GM10248 (cell line): ENCODE measurements around the gene GATA2.

ENCODE experiments used
- CTCF ChIA-PET: fragments of 300-600 bp; sonication (Branson Sonifier 250); formaldehyde crosslinking; extraction: SDS; loops from one replicate; lab custom pipeline; 2021; ENCODE audit warnings: antibody characterized with exemption; lab: Yijun Ruan, JAX
- POLR2A ChIA-PET: fragments of 350-650 bp; sonication (Branson Sonifier 250); formaldehyde crosslinking; extraction: SDS; loops from one replicate; lab custom pipeline; 2020; ENCODE audit warnings: antibody characterized with exemption; lab: Yijun Ruan, JAX
- DNase-seq: peaks from one replicate; pipeline ENCODE4 v3.0.0; 2012; ENCODE audit errors: extremely low spot score
- TF ChIP-seq, protein P1 (sequence below): IDR thresholded peaks from 2 replicates; pipeline ENCODE4 v1.5.1; 2012; ENCODE audit warnings: mild to moderate bottlenecking, low read depth; ENCODE audit errors: extremely low read depth, missing control alignments, control extremely low read depth

GATA2 gene

GRCh38 chr3:128464188-128464587, 28.8 kb downstream of the GATA2 start:
- TF ChIP-seq, protein P1, sequence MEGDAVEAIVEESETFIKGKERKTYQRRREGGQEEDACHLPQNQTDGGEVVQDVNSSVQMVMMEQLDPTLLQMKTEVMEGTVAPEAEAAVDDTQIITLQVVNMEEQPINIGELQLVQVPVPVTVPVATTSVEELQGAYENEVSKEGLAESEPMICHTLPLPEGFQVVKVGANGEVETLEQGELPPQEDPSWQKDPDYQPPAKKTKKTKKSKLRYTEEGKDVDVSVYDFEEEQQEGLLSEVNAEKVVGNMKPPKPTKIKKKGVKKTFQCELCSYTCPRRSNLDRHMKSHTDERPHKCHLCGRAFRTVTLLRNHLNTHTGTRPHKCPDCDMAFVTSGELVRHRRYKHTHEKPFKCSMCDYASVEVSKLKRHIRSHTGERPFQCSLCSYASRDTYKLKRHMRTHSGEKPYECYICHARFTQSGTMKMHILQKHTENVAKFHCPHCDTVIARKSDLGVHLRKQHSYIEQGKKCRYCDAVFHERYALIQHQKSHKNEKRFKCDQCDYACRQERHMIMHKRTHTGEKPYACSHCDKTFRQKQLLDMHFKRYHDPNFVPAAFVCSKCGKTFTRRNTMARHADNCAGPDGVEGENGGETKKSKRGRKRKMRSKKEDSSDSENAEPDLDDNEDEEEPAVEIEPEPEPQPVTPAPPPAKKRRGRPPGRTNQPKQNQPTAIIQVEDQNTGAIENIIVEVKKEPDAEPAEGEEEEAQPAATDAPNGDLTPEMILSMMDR: no peak
- DNase-seq: no peak
- ChIA-PET CTCF (no interaction called here), POLR2A (no interaction called here)

DNA sequence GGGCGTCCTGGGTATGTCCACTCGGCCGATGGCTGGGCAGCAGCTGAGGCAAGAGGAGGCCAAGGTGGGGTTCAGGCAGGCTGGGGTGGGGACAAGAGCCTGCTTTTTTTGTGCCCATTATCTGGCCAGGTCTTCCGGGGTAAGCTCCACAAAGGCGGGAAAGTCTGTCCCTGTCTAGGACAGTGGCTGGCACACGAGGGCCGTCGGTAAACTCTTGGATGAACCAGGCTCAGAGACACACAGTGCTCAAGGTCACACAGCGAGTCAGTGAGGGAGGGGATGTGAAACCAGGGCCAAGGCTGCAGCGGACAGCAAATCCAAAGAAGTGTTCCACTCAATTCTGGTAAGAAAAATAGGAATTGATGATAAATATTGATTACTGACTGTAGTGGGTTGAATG, 29.2 kb downstream of the GATA2 start:
- ChIA-PET POLR2A (no interaction called here), CTCF (no interaction called here)
- TF ChIP-seq, protein P1: no peak
- DNase-seq: no peak

DNA sequence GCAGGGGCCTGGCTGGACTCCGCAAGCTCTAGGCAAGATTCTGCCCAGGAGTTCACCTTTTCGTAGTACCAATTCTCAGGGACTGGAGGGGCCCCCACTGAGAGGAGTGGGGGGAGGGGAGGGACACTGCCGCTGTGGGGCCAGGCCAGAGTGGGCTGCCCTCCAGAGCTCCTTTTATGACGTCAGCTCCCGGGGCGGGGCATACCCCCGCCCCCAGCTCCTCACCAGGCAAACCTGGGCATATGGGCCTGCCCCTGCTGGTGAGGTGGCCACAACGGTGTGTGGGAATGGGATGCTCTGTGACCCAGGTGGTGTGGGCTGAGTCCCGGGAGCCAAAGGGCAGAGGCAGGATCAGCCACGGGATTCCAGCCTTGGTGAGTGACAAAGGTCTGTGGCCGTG, 29.6 kb downstream of the GATA2 start:
- DNase-seq: no peak
- ChIA-PET POLR2A (no interaction called here), CTCF (interaction anchor here (1.6 kb wide), 1 partner anchor 24 kb away, joined by 5 read pairs; no protein-coding TSS in a partner anchor)
- TF ChIP-seq, protein P1: no peak

GRCh38 chr3:128462931-128463330, 30.1 kb downstream of the GATA2 start:
- CTCF ChIA-PET: interaction anchor here (0.7 to 1.6 kb wide), 2 partner anchors 20 to 23 kb away, joined by 3 to 5 read pairs; no protein-coding TSS in a partner anchor
- no peak for DNase-seq
- TF ChIP-seq, protein P1: no peak
- POLR2A ChIA-PET: no interaction called here

- POLR2A ChIA-PET: no interaction called here
- TF ChIP-seq, protein P1: no peak
- CTCF ChIA-PET: interaction anchor here (0.7 to 1.6 kb wide), 2 partner anchors 20 to 23 kb away, joined by 3 to 5 read pairs; no protein-coding TSS in a partner anchor
These were observed 30.6 kb downstream of the GATA2 start for GRCh38 chr3:128462341-128462910.

DNA sequence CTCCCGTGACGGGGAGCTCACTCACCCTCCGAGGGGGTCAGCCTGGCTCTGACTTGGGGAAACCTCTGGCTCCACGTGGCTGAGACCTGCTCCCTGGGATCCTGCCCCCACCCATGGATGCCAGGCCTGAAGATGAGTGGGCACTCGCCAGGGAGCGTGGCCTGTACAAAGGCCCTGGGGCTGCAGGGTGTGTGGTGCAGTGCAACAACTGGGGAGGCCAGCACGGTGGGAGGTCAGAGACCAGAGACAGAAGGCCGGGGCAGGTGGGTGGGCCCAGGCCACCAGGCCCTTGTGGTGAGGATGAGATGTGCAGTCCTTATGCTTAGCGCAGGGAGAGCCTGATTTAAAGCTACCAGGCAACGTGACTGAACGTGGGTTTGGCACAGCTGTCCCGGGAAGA, 31.3 kb downstream of the GATA2 start:
- no peak for DNase-seq
- ChIA-PET CTCF (interaction anchor here (1.6 kb wide), 2 partner anchors 21 to 22 kb away, joined by 3 to 5 read pairs; no protein-coding TSS in a partner anchor), POLR2A (no interaction called here)
- TF ChIP-seq, protein P1: no peak

More at GRCh38 chr3:128462341-128462910, 30.6 kb downstream of the GATA2 start:
- no peak for DNase-seq
